ENCODE data around the gene EYA4. TPM values are rescaled to one million over a fixed set of nuclear protein-coding genes. Genes with fewer than 3 reads are reported as not detected.

The EYA4 gene
- total RNA-seq, 1 experiment from 2014 or later, result 0.24 TPM

DNA sequence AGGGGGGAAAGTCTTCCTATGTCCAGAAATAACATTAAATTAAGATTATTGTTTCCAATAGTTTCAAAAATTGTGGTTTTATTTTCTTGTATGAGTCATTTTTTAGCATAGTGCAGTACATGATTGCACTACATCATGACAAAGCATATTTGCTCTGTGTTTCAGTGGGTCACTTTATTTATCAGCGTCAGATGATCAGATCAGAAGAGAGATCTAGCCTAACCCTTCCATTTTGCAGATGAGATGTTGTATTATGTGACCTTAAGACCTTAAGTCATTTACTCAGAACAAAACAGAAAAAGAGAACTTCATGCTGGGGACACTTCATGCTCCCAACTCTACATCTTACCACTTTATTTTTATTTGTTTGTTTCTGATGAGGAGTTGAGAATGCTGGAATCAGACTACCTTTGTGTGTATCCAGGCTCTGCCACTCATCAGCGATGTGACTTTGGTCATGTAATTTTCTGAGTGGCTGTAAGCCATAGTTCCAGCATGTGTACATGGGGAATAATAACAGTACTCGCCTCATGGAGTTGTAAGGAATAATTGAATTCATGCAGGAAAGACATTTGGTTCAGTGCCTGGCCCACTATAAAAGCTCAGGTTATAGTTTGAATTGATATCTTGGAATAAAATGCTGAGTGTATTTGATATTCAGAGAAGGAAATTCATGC lies 13.5 kb downstream of the EYA4 start (continued):
- no peak for TF ChIP-seq RELA (CRISPR knock-in tag; IDR thresholded peaks at IDR 0.05; ENCODE audit: borderline replicate concordance)
- TF ChIP-seq, protein P1, sequence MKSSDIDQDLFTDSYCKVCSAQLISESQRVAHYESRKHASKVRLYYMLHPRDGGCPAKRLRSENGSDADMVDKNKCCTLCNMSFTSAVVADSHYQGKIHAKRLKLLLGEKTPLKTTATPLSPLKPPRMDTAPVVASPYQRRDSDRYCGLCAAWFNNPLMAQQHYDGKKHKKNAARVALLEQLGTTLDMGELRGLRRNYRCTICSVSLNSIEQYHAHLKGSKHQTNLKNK (CRISPR knock-in tag; IDR thresholded peaks at IDR 0.05), result no peak
- TF ChIP-seq, protein P2, sequence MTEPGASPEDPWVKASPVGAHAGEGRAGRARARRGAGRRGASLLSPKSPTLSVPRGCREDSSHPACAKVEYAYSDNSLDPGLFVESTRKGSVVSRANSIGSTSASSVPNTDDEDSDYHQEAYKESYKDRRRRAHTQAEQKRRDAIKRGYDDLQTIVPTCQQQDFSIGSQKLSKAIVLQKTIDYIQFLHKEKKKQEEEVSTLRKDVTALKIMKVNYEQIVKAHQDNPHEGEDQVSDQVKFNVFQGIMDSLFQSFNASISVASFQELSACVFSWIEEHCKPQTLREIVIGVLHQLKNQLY (CRISPR knock-in tag; IDR thresholded peaks at IDR 0.05), result no peak
- TF ChIP-seq, protein P3, sequence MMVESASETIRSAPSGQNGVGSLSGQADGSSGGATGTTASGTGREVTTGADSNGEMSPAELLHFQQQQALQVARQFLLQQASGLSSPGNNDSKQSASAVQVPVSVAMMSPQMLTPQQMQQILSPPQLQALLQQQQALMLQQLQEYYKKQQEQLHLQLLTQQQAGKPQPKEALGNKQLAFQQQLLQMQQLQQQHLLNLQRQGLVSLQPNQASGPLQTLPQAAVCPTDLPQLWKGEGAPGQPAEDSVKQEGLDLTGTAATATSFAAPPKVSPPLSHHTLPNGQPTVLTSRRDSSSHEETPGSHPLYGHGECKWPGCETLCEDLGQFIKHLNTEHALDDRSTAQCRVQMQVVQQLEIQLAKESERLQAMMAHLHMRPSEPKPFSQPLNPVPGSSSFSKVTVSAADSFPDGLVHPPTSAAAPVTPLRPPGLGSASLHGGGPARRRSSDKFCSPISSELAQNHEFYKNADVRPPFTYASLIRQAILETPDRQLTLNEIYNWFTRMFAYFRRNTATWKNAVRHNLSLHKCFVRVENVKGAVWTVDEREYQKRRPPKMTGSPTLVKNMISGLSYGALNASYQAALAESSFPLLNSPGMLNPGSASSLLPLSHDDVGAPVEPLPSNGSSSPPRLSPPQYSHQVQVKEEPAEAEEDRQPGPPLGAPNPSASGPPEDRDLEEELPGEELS (CRISPR knock-in tag; IDR thresholded peaks at IDR 0.05), result no peak
- TF ChIP-seq SMAD3 (CRISPR knock-in tag; IDR thresholded peaks at IDR 0.05; ENCODE audit: borderline replicate concordance), result no peak
- no peak for TF ChIP-seq ZNF423 (CRISPR knock-in tag; IDR thresholded peaks at IDR 0.05)
- TF ChIP-seq, protein P4, sequence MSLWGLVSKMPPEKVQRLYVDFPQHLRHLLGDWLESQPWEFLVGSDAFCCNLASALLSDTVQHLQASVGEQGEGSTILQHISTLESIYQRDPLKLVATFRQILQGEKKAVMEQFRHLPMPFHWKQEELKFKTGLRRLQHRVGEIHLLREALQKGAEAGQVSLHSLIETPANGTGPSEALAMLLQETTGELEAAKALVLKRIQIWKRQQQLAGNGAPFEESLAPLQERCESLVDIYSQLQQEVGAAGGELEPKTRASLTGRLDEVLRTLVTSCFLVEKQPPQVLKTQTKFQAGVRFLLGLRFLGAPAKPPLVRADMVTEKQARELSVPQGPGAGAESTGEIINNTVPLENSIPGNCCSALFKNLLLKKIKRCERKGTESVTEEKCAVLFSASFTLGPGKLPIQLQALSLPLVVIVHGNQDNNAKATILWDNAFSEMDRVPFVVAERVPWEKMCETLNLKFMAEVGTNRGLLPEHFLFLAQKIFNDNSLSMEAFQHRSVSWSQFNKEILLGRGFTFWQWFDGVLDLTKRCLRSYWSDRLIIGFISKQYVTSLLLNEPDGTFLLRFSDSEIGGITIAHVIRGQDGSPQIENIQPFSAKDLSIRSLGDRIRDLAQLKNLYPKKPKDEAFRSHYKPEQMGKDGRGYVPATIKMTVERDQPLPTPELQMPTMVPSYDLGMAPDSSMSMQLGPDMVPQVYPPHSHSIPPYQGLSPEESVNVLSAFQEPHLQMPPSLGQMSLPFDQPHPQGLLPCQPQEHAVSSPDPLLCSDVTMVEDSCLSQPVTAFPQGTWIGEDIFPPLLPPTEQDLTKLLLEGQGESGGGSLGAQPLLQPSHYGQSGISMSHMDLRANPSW (CRISPR knock-in tag; conservative IDR thresholded peaks at IDR 0.05; ENCODE audit: low read depth), result no peak
- TF ChIP-seq, protein P5, sequence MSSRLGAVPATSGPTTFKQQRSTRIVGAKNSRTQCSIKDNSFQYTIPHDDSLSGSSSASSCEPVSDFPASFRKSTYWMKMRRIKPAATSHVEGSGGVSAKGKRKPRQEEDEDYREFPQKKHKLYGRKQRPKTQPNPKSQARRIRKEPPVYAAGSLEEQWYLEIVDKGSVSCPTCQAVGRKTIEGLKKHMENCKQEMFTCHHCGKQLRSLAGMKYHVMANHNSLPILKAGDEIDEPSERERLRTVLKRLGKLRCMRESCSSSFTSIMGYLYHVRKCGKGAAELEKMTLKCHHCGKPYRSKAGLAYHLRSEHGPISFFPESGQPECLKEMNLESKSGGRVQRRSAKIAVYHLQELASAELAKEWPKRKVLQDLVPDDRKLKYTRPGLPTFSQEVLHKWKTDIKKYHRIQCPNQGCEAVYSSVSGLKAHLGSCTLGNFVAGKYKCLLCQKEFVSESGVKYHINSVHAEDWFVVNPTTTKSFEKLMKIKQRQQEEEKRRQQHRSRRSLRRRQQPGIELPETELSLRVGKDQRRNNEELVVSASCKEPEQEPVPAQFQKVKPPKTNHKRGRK (CRISPR knock-in tag; IDR thresholded peaks at IDR 0.05; ENCODE audit: borderline replicate concordance), result no peak
- no peak for TF ChIP-seq KAT7 (CRISPR knock-in tag; IDR thresholded peaks at IDR 0.05; ENCODE audit: borderline replicate concordance)

DNA sequence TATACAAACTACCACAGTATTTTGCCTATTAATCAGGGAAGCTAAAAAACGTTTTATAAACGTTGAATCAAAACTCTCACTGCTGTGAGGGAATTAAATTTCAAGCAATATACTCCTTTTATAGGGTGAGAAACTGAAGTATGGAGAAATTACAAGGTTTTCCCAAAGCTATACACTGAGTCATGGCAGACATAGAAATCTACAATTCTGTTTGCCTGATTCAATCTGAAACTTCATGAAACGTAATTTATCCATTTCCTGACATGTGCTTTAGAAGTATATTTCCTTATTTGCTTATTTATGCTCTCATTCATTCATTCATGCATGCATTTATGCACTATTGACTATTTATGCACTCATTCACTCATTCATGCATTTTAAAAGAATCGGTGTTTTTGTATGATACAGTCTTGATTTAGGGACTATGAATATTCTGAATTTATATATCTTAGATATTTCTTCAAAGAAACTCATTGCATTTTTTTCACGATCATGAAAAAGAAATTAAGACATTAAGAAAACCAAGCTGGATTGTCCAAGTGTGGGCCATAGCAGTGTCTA lies 16.5 kb downstream of the EYA4 start:
- ChIA-PET POLR2A (no interaction called here), CTCF (no interaction called here)
- no peak overlapping the region for H3K27ac Mint-ChIP-seq
- no peaks in the 10 kb centered on the region for H3K36me3 Mint-ChIP-seq
- H3K4me3 Mint-ChIP-seq, result no peak overlapping the region
- no peaks in the 10 kb centered on the region for H3K9me3 Mint-ChIP-seq
- H3K27me3 Mint-ChIP-seq (ENCODE audit: low read depth), result no peaks in the 10 kb centered on the region
- no peaks in the 10 kb centered on the region for H3K4me1 Mint-ChIP-seq
- no peak for TF ChIP-seq SMAD3 (CRISPR knock-in tag; IDR thresholded peaks at IDR 0.05; ENCODE audit: borderline replicate concordance)
- TF ChIP-seq, protein P6, sequence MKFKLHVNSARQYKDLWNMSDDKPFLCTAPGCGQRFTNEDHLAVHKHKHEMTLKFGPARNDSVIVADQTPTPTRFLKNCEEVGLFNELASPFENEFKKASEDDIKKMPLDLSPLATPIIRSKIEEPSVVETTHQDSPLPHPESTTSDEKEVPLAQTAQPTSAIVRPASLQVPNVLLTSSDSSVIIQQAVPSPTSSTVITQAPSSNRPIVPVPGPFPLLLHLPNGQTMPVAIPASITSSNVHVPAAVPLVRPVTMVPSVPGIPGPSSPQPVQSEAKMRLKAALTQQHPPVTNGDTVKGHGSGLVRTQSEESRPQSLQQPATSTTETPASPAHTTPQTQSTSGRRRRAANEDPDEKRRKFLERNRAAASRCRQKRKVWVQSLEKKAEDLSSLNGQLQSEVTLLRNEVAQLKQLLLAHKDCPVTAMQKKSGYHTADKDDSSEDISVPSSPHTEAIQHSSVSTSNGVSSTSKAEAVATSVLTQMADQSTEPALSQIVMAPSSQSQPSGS (CRISPR knock-in tag; IDR thresholded peaks at IDR 0.05; ENCODE audit: borderline replicate concordance, low read depth), result no peak
- TF ChIP-seq, protein P7, sequence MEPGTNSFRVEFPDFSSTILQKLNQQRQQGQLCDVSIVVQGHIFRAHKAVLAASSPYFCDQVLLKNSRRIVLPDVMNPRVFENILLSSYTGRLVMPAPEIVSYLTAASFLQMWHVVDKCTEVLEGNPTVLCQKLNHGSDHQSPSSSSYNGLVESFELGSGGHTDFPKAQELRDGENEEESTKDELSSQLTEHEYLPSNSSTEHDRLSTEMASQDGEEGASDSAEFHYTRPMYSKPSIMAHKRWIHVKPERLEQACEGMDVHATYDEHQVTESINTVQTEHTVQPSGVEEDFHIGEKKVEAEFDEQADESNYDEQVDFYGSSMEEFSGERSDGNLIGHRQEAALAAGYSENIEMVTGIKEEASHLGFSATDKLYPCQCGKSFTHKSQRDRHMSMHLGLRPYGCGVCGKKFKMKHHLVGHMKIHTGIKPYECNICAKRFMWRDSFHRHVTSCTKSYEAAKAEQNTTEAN (CRISPR knock-in tag; IDR thresholded peaks at IDR 0.05), result no peak
- TF ChIP-seq NFE2L1 (CRISPR knock-in tag; IDR thresholded peaks at IDR 0.05), result no peak
- TF ChIP-seq, protein P8, sequence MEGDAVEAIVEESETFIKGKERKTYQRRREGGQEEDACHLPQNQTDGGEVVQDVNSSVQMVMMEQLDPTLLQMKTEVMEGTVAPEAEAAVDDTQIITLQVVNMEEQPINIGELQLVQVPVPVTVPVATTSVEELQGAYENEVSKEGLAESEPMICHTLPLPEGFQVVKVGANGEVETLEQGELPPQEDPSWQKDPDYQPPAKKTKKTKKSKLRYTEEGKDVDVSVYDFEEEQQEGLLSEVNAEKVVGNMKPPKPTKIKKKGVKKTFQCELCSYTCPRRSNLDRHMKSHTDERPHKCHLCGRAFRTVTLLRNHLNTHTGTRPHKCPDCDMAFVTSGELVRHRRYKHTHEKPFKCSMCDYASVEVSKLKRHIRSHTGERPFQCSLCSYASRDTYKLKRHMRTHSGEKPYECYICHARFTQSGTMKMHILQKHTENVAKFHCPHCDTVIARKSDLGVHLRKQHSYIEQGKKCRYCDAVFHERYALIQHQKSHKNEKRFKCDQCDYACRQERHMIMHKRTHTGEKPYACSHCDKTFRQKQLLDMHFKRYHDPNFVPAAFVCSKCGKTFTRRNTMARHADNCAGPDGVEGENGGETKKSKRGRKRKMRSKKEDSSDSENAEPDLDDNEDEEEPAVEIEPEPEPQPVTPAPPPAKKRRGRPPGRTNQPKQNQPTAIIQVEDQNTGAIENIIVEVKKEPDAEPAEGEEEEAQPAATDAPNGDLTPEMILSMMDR (IDR thresholded peaks at IDR 0.05), result no peak
- no peak for TF ChIP-seq TEAD1 (CRISPR knock-in tag; IDR thresholded peaks at IDR 0.05)
- no peak for TF ChIP-seq ZNF317 (CRISPR knock-in tag; IDR thresholded peaks at IDR 0.05; ENCODE audit: borderline replicate concordance, low read depth)
- no peak for TF ChIP-seq GABPB1 (CRISPR knock-in tag; IDR thresholded peaks at IDR 0.05)
- TF ChIP-seq, protein P9, sequence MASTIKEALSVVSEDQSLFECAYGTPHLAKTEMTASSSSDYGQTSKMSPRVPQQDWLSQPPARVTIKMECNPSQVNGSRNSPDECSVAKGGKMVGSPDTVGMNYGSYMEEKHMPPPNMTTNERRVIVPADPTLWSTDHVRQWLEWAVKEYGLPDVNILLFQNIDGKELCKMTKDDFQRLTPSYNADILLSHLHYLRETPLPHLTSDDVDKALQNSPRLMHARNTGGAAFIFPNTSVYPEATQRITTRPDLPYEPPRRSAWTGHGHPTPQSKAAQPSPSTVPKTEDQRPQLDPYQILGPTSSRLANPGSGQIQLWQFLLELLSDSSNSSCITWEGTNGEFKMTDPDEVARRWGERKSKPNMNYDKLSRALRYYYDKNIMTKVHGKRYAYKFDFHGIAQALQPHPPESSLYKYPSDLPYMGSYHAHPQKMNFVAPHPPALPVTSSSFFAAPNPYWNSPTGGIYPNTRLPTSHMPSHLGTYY (CRISPR knock-in tag; IDR thresholded peaks at IDR 0.05), result no peak
- TF ChIP-seq, protein P10, sequence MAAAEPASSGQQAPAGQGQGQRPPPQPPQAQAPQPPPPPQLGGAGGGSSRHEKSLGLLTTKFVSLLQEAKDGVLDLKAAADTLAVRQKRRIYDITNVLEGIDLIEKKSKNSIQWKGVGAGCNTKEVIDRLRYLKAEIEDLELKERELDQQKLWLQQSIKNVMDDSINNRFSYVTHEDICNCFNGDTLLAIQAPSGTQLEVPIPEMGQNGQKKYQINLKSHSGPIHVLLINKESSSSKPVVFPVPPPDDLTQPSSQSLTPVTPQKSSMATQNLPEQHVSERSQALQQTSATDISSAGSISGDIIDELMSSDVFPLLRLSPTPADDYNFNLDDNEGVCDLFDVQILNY (CRISPR knock-in tag; IDR thresholded peaks at IDR 0.05), result no peak
- no peak for TF ChIP-seq SMAD4 (CRISPR knock-in tag; IDR thresholded peaks at IDR 0.05)
- ATAC-seq (no peak), DNase-seq (ENCODE audit: low spot score) (no peak)
